Stimulated activated CD4-positive, alpha-beta T cell treated with anti-CD3 and anti-CD28 coated beads, Interleukin-1b, Interleukin-23, amount 100 ng/mL, for 4 hours (primary cell): ENCODE measurements around the gene GCSAM.

Experiments used
- DNase-seq, 2 donors: peaks; one replicate each; pipeline ENCODE4 v3.0.0-alpha.2; 2020; ENCODE audit warnings: low read depth in 2 of 2

GCSAM gene

DNA sequence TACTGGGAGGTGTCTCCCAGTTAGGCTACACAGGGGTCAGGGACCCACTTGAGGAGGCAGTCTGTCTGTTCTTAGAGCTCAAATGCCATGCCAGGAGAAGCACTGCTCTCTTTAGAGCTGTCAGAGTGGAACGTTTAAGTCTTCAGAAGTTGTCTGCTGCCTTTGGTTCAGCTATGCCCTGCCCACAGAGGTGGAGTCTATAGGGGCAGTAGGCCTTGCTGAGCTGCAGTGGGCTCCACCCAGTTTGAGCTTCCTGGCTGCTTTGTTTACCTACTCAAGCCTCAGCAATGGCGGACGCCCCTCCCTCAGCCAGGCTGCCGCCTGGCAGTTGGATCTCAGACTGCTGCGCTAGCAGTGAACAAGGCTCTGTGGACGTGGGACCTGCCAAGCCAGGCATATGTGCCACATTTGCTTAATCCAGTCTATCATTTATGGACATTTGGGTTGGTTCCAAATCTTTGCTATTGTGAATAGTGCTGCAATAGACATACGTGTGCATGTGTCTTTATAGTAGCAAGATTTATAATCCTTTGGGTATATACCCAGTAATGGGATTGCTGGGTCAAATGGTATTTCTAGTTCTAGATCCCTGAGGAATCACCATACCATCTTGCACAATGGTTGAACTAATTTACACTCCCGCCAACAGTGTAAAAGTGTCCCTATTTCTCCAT is 60.5 kb downstream of the GCSAM start:
- peak; percentile 15 to 41 for DNase-seq
